GM19193 (cell line): ENCODE measurements around the gene ACTN1.

Experiments used
- POLR2A ChIP-seq: IDR thresholded peaks from 4 replicates; pipeline ENCODE4 v1.6.1; 2011; ENCODE audit not compliant: insufficient read depth, insufficient read length; ENCODE audit errors: extremely low read depth

The ACTN1 gene

GRCh38 chr14:68950111-68950510, 29.0 kb downstream of the ACTN1 start:
- TF ChIP-seq POLR2A, result no peak

DNA sequence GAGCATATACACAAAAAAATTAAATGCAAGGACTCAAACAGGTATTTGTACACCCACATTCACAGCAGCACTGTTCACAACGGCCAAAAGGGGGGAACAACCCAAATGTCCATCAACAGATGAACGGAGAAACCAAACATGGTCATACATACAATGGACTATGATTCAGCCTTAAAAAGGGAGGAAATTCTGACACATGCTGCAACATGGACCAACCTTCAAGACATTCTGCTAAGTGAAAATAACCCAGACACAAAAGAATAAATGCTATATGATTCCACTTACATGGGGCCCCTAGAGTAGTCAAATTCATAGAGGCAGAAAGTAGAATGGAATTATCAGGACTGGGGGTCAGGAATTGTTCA, 29.5 kb downstream of the ACTN1 start:
- TF ChIP-seq POLR2A, result no peak

- TF ChIP-seq POLR2A, result no peak
These were observed 30.2 kb downstream of the ACTN1 start for GRCh38 chr14:68948686-68949600.

- TF ChIP-seq POLR2A, result no peak
These were observed 31.3 kb downstream of the ACTN1 start for GRCh38 chr14:68947802-68948201.

- no peak for TF ChIP-seq POLR2A
These were observed 32.6 kb downstream of the ACTN1 start for GRCh38 chr14:68946489-68946822.

GRCh38 chr14:68945585-68946488, 33.3 kb downstream of the ACTN1 start:
- TF ChIP-seq POLR2A, result no peak

DNA sequence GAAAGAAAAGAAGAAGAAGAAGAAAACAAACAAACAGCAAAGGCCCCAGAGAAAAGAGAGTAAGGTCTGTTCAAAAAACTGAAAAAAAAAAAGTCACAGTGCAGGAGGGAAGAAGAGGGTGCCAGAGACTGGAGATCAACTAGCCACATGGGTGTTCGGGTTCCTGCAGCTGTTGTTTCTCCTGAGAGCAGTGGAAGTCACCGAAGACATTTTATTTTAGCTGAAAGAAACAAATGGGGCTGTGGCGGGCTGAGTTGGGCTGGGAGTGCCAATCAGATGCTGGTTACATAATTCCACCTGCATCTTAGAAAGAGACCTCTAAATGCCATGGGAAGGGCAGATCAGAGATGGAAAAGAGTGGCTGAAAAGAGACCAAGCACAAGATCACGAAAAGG, 33.9 kb downstream of the ACTN1 start:
- TF ChIP-seq POLR2A, result no peak

DNA sequence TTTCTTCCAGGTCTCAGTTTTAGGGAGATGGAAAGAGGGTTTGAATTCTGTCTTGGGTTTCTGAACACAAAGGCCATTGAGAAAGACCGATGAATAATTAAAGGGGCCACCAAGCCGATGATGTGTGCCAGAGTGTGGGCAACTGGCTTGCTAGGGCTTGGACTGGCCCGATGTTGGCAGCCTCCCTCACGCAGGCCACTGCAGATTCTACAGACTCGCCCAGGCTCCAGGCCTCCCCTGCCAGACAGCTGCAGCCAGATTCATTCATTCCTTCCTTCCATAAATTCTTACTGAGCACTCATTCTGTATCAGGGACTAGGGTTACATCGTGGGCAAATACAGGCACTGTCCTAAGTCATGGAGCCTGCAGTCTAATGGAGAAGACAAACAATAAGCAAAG, 34.9 kb downstream of the ACTN1 start:
- TF ChIP-seq POLR2A, result no peak

GRCh38 chr14:68943107-68943506, 36.0 kb downstream of the ACTN1 start:
- no peak for TF ChIP-seq POLR2A

- TF ChIP-seq POLR2A, result no peak
These were observed 36.6 kb downstream of the ACTN1 start for GRCh38 chr14:68942296-68943035.

DNA sequence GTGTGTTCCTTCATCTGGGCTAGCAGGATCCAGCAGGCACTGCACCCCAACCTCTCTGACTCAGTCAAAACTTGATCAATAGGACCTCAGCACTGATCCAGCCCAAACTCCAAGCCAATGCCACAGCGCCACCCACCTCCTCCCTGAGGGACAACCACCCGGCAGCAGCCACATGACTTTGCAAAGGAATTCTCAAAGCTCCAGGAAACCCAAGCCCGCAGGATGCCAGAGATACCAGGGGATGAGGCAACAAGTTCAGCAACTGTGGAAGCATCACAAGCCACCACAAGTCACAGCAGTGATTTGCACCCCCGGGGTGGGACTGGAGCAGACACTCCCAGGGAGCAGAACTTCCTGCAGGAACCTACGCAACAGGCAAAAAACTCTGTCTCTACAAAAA, 37.3 kb downstream of the ACTN1 start:
- TF ChIP-seq POLR2A, result no peak

GRCh38 chr14:68940614-68941185, 38.4 kb downstream of the ACTN1 start:
- TF ChIP-seq POLR2A, result no peak

GRCh38 chr14:68939893-68940613, 39.0 kb downstream of the ACTN1 start:
- no peak for TF ChIP-seq POLR2A

DNA sequence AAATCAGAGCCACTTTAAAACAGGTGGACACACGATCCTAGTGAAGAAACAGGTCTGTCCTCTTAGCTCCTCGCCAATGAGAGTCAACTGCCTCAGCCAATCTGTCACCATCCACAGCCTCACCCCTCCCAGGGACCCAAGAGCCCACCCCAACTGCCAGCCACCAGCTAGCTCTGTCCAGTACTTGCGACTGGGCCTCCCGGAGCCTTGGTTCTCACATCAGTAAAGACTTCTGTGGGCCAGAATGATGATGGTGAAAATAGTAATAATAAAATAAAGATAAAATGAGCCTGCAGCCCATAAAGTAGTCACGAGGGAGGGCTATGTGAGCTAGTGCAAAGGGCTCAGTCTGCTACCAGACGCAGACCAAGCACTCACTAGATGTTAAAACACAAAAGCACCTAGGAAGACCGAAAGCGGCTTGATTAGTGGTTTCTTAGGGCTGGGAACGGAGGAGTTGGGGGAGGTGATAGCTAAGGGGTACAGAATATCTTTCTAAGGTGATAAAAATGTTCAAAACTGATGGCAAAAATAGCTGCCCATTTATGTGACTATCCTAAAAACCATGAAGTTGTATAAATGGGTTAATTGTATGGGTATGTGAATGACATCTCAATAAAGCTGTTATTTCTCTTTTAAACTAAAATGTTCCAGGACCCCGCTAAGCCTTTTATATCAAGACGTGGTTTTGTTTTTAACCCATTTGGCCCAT, 39.8 kb downstream of the ACTN1 start:
- TF ChIP-seq POLR2A, result no peak
